Body of pancreas (tissue), 4 donors: ENCODE measurements around the gene TJP1. TPM values are rescaled to one million over a fixed set of nuclear protein-coding genes. Genes with fewer than 3 reads are reported as not detected.

ENCODE experiments used
- ATAC-seq: fragments of 150-250 bp; one replicate; pipeline ENCODE4 v1.9.1; 2016
- DNase-seq, 4 donors: peaks; one replicate each; pipeline ENCODE4 v3.0.0-alpha.2; 2019
- H3K27ac ChIP-seq, 4 donors: fragments of 200-600 bp; sonication (generic); 1 replicate in 3 of 4; 2 replicates in 1 of 4; pipeline versions ENCODE4 v1.5.1 to v1.6.1; 2016 to 2019; ENCODE audit warnings: mild to moderate bottlenecking in 1 of 4, mixed read lengths in 1 of 4, moderate library complexity in 1 of 4
- H3K27me3 ChIP-seq, 2 donors: fragments of 200-600 bp; sonication (generic); one replicate each; pipeline ENCODE4 v1.6.0; 2016; ENCODE audit warnings: mild to moderate bottlenecking in 1 of 2
- H3K36me3 ChIP-seq, 2 donors: fragments of 200-600 bp; sonication (generic); replicated peaks in 1 of 2; 2 replicates each; pipeline ENCODE4 v1.5.1; 2016; ENCODE audit warnings: low read depth in 2 of 2; ENCODE audit not compliant: insufficient read depth in 1 of 2
- H3K4me1 ChIP-seq: fragments of 200-600 bp; sonication (generic); one replicate; pipeline ENCODE4 v1.6.0; 2016
- H3K4me3 ChIP-seq, 2 donors: fragments of 200-600 bp; sonication (generic); 1 replicate in 1 of 2; 2 replicates in 1 of 2; pipeline ENCODE4 v1.5.1; 2016 to 2019
- H3K9me3 ChIP-seq, 3 donors: fragments of 200-600 bp; sonication (generic); 1 replicate in 2 of 3; 2 replicates in 1 of 3; pipeline ENCODE4 v1.5.1; 2016
- POLR2A ChIP-seq, 3 donors: fragments of 450-650 bp; IDR thresholded peaks; one replicate each; pipeline ENCODE4 v1.6.1; 2016; ENCODE audit warnings: antibody characterized with exemption in 3 of 3, mild to moderate bottlenecking in 2 of 3
- WGBS, 2 donors: methylation state at CpG; one replicate each; pipeline ENCODE4 v1.1.5; 2017; 5-methylcytosine and 5-hydroxymethylcytosine counted together
- intact Hi-C: fragments of 100-400 bp; cut with DNase I; formaldehyde crosslinking; loops from one replicate; pipeline ENCODE4 v1.15.1; 2023
- total RNA-seq, 2 donors: library from RNA; depleted of rRNA; stranded (reverse); fragments of >200 nt; gene quantifications; one replicate each; pipeline ENCODE4 v1.1.0, GENCODE V29; 2016
- TF ChIP-seq, protein P1 (sequence below), 7 experiments: fragments of 450-650 bp in 4 of 7; fragments of 200-600 bp in 3 of 7; sonication (generic) in 3 of 7; IDR thresholded peaks; one replicate each; pipeline ENCODE4 v1.5.1; 2016 to 2019; ENCODE audit warnings: antibody characterized with exemption in 7 of 7

Gene TJP1
- total RNA-seq, 2 donors from 2014 or later: 68.7 to 70.9 TPM

DNA sequence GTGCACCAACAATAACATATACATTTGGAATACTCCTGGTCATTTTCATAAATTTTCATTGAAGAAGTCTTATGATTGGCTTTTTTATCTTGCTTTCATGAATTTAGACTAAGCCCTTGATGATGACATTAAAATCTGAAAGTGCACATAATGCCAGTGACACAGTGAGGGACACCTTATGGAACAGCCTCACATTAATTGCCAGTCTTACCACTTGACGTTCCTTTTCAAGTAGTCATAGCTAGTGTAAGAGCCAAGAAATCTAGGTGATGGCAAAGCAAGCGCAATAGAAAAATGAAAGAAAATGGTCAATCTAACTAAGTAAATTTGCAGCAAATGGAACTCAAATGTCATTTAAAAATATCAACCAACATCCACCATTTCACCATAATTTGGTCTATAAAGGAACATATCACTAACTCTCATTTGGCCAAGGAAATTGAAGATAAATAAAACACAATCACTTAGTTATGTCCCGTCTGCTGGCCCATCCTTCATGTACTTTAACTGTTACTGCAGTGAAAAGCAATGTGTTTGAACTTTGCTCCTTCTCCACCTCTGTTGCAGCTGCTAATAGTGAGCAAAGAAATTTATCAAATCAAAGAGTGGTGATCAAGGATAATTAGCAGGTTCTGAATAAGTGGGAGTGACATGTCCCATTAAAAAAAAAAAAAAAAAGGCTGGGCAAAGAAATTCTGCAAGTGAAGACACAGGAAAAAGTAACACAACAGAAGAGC, 110.0 kb downstream of the TJP1 start:
- WGBS, 2 donors: 75 to 88% methylated on average over 3 of the region's 3 CpGs
- TF ChIP-seq, protein P1, sequence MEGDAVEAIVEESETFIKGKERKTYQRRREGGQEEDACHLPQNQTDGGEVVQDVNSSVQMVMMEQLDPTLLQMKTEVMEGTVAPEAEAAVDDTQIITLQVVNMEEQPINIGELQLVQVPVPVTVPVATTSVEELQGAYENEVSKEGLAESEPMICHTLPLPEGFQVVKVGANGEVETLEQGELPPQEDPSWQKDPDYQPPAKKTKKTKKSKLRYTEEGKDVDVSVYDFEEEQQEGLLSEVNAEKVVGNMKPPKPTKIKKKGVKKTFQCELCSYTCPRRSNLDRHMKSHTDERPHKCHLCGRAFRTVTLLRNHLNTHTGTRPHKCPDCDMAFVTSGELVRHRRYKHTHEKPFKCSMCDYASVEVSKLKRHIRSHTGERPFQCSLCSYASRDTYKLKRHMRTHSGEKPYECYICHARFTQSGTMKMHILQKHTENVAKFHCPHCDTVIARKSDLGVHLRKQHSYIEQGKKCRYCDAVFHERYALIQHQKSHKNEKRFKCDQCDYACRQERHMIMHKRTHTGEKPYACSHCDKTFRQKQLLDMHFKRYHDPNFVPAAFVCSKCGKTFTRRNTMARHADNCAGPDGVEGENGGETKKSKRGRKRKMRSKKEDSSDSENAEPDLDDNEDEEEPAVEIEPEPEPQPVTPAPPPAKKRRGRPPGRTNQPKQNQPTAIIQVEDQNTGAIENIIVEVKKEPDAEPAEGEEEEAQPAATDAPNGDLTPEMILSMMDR (IDR thresholded peaks at IDR 0.05): no peak
- TF ChIP-seq POLR2A (IDR thresholded peaks at IDR 0.05): no peak
- Histone ChIP-seq H3K27ac (no peak overlapping the region), H3K9me3 (no peaks in the 10 kb centered on the region), H3K4me1 (no peaks in the 10 kb centered on the region), H3K36me3 (peaks cover 0 to 31% of the 10 kb centered on the region in 2 donors), H3K4me3 (no peak overlapping the region), H3K27me3 (no peaks in the 10 kb centered on the region)
- no peak for DNase-seq
- ATAC-seq: no peak
- intact Hi-C loops: no loop called here

GRCh38 chr15:29711531-29711930, 110.7 kb downstream of the TJP1 start:
- DNase-seq (no peak), ATAC-seq (no peak)
- WGBS, 2 donors: 83 to 85% methylated on average over 8 of the region's 8 CpGs
- no peak for TF ChIP-seq POLR2A (IDR thresholded peaks at IDR 0.05)
- TF ChIP-seq, protein P1 (IDR thresholded peaks at IDR 0.05): no peak
- Histone ChIP-seq H3K4me1 (no peaks in the 10 kb centered on the region), H3K27ac (no peak overlapping the region), H3K9me3 (no peaks in the 10 kb centered on the region), H3K27me3 (no peaks in the 10 kb centered on the region), H3K4me3 (no peak overlapping the region), H3K36me3 (peaks cover 0 to 37% of the 10 kb centered on the region in 2 donors)
- intact Hi-C loops: no loop called here

GRCh38 chr15:29708519-29708918, 113.7 kb downstream of the TJP1 start:
- Histone ChIP-seq H3K27ac (no peak overlapping the region), H3K4me1 (no peaks in the 10 kb centered on the region), H3K4me3 (no peak overlapping the region), H3K27me3 (no peaks in the 10 kb centered on the region), H3K9me3 (no peaks in the 10 kb centered on the region), H3K36me3 (peaks cover 11 to 41% of the 10 kb centered on the region in 2 donors)
- ATAC-seq (no peak), DNase-seq (no peak)
- TF ChIP-seq, protein P1 (IDR thresholded peaks at IDR 0.05): no peak
- no peak for TF ChIP-seq POLR2A (IDR thresholded peaks at IDR 0.05)
- intact Hi-C loops: no loop called here
- 87 to 90% methylated on average over 4 of the region's 4 CpGs for WGBS, 2 donors

- intact Hi-C loops: no loop called here
- H3K9me3 ChIP-seq: no peaks in the 10 kb centered on the region
- ATAC-seq (no peak), DNase-seq (no peak)
- peaks cover 11 to 39% of the 10 kb centered on the region in 2 donors for H3K36me3 ChIP-seq
- H3K27ac ChIP-seq: no peak overlapping the region
- no peak for TF ChIP-seq POLR2A (IDR thresholded peaks at IDR 0.05)
- TF ChIP-seq, protein P1 (IDR thresholded peaks at IDR 0.05): no peak
- no peaks in the 10 kb centered on the region for H3K27me3 ChIP-seq
- no peak overlapping the region for H3K4me3 ChIP-seq
- peaks cover 23% of the 10 kb centered on the region for H3K4me1 ChIP-seq
- WGBS, 2 donors: 74 to 82% methylated on average over 5 to 6 of the region's 6 CpGs
These were observed 117.2 kb downstream of the TJP1 start for GRCh38 chr15:29704950-29705597.
